Measurements from ENCODE around the gene TM9SF4.

- no peak for TF ChIP-seq ZNF24 (tag by site-specific recombination; IDR thresholded peaks at IDR 0.05)
- no peak for TF ChIP-seq PBX3 (CRISPR knock-in tag; IDR thresholded peaks at IDR 0.05)
- TF ChIP-seq CTCF (tag by site-specific recombination; IDR thresholded peaks at IDR 0.05), result no peak
- TF ChIP-seq ZBTB21 (tag by site-specific recombination; IDR thresholded peaks at IDR 0.05), result no peak
- TF ChIP-seq ZBTB11 (tag by site-specific recombination; conservative IDR thresholded peaks at IDR 0.05; ENCODE audit: low read depth), result no peak
Measured at GRCh38 chr20:32088759-32089158, 20.8 kb upstream of the TM9SF4 start.
